ENCODE data around the gene MPPED1.

DNA sequence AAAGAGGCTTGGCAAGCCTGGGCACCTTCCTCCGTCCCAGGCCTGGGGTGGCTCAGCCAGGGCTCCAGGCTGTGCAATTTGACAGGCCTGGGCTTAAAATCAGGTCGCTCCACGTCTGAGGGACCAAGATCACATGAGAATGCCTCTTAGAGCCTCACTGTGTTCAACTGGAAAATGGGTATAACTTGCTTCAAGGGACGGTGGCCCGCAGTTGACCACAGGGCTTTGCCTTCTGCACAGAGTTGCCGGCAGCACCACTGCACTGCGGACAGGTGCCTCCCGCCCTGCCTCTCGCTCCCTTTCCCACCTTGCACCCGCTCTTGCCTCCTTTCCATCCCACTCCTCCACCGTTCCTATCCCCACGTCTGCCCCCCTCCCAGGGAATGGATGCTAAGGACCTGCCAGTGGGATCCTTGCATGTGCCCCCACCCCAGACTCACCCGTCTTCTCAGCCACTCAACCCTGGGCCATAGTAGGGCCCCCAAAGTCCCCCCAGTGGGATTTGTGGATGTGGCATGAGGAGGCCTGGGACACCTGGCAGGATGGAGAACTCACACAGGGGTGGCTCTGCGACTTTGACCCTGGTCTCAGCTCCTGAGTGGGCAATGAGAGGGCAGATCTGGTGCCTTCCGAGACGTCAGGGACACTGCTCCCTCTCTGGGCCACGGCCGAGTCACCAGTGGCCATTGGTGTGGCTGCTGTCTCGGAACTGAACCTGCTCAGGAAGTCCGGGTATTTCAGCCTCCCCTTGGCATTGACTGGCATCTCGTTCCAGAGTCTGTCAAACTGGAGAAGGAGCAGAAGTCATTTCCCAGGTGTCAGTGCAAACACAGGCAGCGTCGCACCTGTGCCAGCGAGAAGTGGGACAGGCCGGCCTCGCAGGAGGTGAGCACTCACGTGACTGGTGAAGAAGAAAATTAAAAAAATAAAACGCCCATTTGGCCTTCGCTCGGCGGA, 128.0 kb downstream of the MPPED1 start:
- TF ChIP-seq, protein P1, sequence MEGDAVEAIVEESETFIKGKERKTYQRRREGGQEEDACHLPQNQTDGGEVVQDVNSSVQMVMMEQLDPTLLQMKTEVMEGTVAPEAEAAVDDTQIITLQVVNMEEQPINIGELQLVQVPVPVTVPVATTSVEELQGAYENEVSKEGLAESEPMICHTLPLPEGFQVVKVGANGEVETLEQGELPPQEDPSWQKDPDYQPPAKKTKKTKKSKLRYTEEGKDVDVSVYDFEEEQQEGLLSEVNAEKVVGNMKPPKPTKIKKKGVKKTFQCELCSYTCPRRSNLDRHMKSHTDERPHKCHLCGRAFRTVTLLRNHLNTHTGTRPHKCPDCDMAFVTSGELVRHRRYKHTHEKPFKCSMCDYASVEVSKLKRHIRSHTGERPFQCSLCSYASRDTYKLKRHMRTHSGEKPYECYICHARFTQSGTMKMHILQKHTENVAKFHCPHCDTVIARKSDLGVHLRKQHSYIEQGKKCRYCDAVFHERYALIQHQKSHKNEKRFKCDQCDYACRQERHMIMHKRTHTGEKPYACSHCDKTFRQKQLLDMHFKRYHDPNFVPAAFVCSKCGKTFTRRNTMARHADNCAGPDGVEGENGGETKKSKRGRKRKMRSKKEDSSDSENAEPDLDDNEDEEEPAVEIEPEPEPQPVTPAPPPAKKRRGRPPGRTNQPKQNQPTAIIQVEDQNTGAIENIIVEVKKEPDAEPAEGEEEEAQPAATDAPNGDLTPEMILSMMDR (IDR thresholded peaks at IDR 0.05 in 8 of 11, conservative IDR thresholded peaks at IDR 0.05 in 3 of 11), result no peak
- TF ChIP-seq POLR2A (IDR thresholded peaks at IDR 0.05), result no peak
- no peak for TF ChIP-seq POLR2AphosphoS5 (IDR thresholded peaks at IDR 0.05)
